AG04449 (cell line): Measurements from ENCODE around the gene GMEB2.

Experiments
- CTCF ChIA-PET: fragments of 350-600 bp; formaldehyde crosslinking; extraction: SDS; loops from one replicate; lab custom pipeline; 2021; ENCODE audit warnings: antibody characterized with exemption; lab: Yijun Ruan, JAX
- POLR2A ChIA-PET: fragments of 400-600, 350-600 bp; formaldehyde crosslinking; extraction: SDS; loops from one replicate; lab custom pipeline; 2020; ENCODE audit warnings: antibody characterized with exemption, inconsistent platforms; lab: Yijun Ruan, JAX
- DNase-seq: peaks from one replicate; pipeline ENCODE4 v3.0.0-alpha.2; 2010; ENCODE audit warnings: low read depth, low spot score
- H3K4me3 ChIP-seq: 2 replicates; pipeline ENCODE4 v1.5.1; 2011; ENCODE audit warnings: low read depth, mild to moderate bottlenecking, control low read depth, low read length
- CTCF ChIP-seq: IDR thresholded peaks from one replicate; pipeline ENCODE4 v1.5.1; 2011; ENCODE audit warnings: mild to moderate bottlenecking, moderate library complexity, low read length, control low read depth, inconsistent platforms; ENCODE audit not compliant: insufficient read depth; ENCODE audit errors: missing control alignments

Gene GMEB2

GRCh38 chr20:63576311-63576710 is 50.6 kb downstream of the GMEB2 start:
- ChIA-PET POLR2A (no interaction called here), CTCF (no interaction called here)
- no peak for TF ChIP-seq CTCF
- no peak for DNase-seq
- no peak overlapping the region for H3K4me3 ChIP-seq

- POLR2A ChIA-PET, result interaction anchor here (0.6 kb wide), 1 partner anchor 13 kb away, joined by 3 read pairs; no protein-coding TSS in a partner anchor
- no peak for TF ChIP-seq CTCF
- H3K4me3 ChIP-seq, result no peak overlapping the region; the same call in 1 of the 2 replicates
- CTCF ChIA-PET, result no interaction called here
- no peak for DNase-seq
Observed at GRCh38 chr20:63574829-63575743, 51.8 kb downstream of the GMEB2 start.

DNA sequence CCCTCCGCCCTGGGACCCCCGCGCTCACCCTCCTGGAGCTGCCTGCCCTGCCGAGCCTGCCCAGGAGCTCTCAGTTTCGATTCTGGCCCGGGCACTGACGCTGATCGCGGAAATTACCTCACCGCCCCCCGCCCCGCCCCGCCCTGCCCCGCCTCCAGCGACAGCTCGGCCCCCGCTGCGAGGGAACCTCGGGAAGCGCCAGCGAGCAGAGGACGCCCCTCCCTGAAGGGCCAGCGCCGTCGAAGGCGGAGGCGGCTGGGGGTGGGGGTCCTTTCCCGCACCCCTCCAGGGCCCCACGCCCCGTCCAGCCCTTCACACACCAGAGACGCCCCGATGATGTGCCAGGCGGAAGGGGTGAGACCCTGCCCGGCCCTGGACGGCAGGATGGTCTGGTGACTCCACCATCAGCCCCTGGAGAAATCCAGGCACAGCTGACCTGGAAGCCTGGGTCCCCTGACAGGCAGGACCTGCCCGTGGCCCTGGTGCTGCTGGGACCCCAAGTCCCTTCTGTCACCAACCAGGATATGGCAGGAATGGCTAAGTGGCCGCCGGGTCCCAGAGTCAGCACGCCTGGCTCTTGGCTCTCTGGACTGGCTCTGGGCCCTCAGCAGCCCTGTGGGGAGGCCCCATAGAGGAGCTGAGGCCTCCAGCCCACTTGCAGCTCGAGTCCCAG is 52.6 kb downstream of the GMEB2 start, which contains the start of gene HELZ2:
Gene HELZ2 (minus strand): TSS at position 84 of the 673 bp plus-strand sequence. CDS start 1,854 bp downstream, outside the sequence.
- CTCF ChIA-PET, result interaction anchor here (1.4 to 1.5 kb wide), 2 partner anchors 12 to 36 kb away, joined by 4 to 7 read pairs; no protein-coding TSS in a partner anchor
- TF ChIP-seq CTCF, result no peak
- no peak for DNase-seq
- POLR2A ChIA-PET, result interaction anchor here (0.6 to 0.9 kb wide), 4 partner anchors 10 to 291 kb away, joined by 3 to 5 read pairs (median 3); partner anchors contain the start of gene TPD52L2
- peak within 1 kb of the TSS; percentile 84 for H3K4me3 ChIP-seq

DNA sequence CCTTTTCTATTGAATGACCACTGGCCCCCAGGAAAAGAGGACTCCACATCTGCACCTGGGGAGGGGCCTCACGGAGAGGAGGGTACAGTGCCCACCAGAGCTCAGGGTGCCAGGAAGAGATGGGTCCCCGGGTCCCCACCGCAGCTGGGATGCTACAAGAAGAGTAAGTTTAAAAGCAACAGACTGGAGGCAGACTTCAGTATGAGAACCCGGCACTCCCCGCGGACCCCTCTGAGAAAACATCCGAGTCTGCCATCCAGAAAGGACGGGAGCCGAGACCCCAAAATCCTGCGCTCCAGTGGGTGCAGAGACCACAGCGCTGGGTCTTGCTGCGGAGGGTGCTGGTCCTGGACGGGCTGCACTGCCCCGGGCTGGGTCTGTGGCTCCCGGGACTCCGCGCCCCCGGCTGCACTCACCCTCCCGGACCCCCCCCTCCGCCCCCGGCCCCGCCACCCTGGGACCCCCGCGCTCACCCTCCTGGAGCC is 53.2 kb downstream of the GMEB2 start:
- ChIA-PET CTCF (interaction anchor here (1.0 to 1.5 kb wide), 5 partner anchors 12 to 77 kb away, joined by 3 to 7 read pairs (median 4); no protein-coding TSS in a partner anchor), POLR2A (interaction anchor here (0.7 to 0.9 kb wide), 3 partner anchors 9 to 292 kb away, joined by 3 to 5 read pairs (median 3); partner anchors contain the start of gene TPD52L2)
- no peak for DNase-seq
- H3K4me3 ChIP-seq, result peak overlapping the region; percentile 84
- TF ChIP-seq CTCF, result no peak

DNA sequence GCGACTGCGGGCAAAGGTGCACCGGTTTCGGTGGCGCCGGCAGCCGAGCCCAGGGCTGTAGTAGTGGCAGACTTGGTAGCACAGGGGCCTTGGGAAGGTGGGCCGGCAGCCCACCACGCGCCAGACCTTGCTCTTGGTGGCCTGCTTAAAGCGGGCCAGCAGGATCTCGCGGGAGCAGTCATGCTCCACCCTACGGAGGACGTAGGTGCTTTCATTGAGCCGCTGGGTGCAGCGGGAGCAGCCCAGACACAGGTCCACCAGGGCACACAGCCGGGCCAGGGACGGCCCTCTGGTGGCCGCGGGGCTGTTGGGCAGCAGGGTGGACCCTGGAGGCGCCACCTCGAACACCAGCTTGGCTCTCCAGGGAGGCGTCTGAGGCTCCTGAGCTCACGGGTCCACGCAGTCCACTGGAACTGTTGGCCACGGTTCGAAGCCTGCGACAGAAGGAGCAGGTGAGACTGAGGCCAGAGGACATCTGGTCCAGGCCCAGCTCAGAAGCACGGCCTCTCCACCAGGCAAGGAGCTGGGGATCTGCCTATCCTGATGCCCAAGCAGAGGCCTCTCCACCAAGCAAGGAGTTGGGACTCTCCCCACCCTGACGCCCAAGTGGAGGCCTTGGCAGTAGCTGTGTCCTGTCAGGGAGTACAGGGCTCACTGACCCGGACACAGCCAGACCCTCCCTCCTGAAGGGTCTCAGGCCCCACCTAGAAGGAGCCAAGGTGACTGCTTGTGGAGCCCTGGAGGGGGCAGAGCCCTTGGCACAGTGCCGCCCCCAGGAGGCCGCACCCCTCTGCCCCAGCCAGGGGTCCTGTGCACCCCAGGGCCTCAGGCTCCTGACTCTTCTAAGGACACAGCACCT is 53.9 kb downstream of the GMEB2 start:
- H3K4me3 ChIP-seq, result peak overlapping the region; percentile 84
- POLR2A ChIA-PET, result no interaction called here
- no peak for DNase-seq
- TF ChIP-seq CTCF, result peak; percentile 22
- CTCF ChIA-PET, result interaction anchor here (1.0 to 1.5 kb wide), 5 partner anchors 13 to 76 kb away, joined by 3 to 7 read pairs (median 4); no protein-coding TSS in a partner anchor
